ENCODE data around the gene RNF146. TPM values are rescaled to one million over a fixed set of nuclear protein-coding genes. Genes with fewer than 3 reads are reported as not detected.
A peak's percentile ranks its signal among the peaks of the same experiment; 100 is the strongest.

Gene RNF146
- total and polyA plus RNA-seq, 4 experiments from 2014 or later = 12.8 to 39.9 (median 27.3) TPM

DNA sequence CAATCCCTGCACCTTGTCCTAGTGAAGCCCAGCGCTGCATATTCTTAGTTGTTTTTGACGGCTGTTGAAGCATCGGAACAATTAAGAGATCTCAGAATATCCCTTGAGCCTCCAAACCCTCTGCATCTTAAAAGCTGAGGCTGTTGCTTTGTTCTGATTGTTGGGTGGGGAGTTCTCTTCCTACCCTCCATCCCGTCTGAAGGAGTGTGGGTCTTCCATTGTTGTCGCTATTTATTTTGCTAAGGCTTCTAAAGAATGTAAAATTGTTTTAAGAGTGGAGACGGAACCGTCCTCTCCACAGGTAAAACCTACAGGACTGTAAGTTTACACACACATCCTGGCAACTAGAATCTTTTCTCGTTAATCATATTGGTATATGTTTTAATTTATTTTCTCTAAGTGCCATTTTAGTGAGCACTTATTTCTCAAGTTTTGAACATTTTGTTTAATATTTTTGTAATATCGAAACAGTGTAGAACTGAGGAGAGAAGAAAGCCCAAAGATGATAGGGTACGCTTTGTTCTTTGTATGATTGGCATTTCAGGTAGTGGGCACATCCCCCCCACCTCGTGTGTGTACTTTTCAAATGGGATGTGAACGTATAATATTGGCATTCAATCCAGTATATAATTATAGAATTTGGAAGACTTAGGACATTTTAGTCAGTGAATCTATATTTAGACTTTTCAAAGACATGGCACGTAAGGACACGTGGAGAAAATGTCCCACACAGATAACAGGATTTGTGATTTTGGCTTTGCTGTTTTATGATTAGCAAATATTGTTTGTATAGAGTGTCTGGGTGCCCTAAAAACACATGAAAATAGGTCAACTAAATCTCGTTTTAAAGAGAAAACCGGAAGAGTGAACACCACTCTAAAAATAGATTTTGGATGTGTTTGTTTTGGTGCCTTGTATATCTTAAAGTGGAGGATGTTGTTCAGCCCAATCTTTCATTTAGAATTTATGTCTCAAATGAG, 1.3 kb downstream of the RNF146 start:
- Histone ChIP-seq H3K27me3 (ENCODE audit: insufficient read depth, low read length) (no peaks in the 10 kb centered on the region), H3K36me3 (ENCODE audit: insufficient read depth, low read length) (no peaks in the 10 kb centered on the region), H3K9me3 (ENCODE audit: control insufficient read depth in 1 of 2, low read length in 2 of 2) (no peaks in the 10 kb centered on the region), H3K4me3 (ENCODE audit: low read length in 2 of 2) (peak overlapping the region; percentile 71 to 94), H3K27ac (ENCODE audit: low read depth, low read length) (peak overlapping the region; percentile 94), H3K4me1 (ENCODE audit: insufficient read depth, low read length) (peaks cover 23% of the 10 kb centered on the region)
- H3K9me3 Mint-ChIP-seq = no peaks in the 10 kb centered on the region
- peak overlapping the region; percentile 89 to 100 (median 97) for H3K27ac Mint-ChIP-seq
- H3K36me3 Mint-ChIP-seq = peaks cover 8% of the 10 kb centered on the region in 2 donors
- POLR2A ChIA-PET (ENCODE audit: partially characterized antibody) = interaction anchor here (1.0 to 2.3 kb wide), 9 partner anchors 8 to 247 kb away, joined by 3 to 16 read pairs (median 8); partner anchors contain the start of gene ECHDC1
- peak in 3 of 5 donors; percentile 1 to 10 (median 8) for DNase-seq
- no peaks in the 10 kb centered on the region for H3K27me3 Mint-ChIP-seq
- H3K4me3 Mint-ChIP-seq = peak overlapping the region; percentile 96 to 100 (median 99)
- intact Hi-C loops (cut with micrococcal nuclease) = loop anchor here (1.0 to 5.0 kb wide), 7 partner anchors 7 to 1966 kb away; partner anchors contain the start of genes ECHDC1, HDDC2 and HINT3
- CTCF ChIA-PET (ENCODE audit: partially characterized antibody) = interaction anchor here (1.3 to 2.5 kb wide), 6 partner anchors 19 to 75 kb away, joined by 5 to 20 read pairs (median 7); no protein-coding TSS in a partner anchor
- H3K4me1 Mint-ChIP-seq = peaks cover 32 to 53% (median 43%) of the 10 kb centered on the region in 4 donors

DNA sequence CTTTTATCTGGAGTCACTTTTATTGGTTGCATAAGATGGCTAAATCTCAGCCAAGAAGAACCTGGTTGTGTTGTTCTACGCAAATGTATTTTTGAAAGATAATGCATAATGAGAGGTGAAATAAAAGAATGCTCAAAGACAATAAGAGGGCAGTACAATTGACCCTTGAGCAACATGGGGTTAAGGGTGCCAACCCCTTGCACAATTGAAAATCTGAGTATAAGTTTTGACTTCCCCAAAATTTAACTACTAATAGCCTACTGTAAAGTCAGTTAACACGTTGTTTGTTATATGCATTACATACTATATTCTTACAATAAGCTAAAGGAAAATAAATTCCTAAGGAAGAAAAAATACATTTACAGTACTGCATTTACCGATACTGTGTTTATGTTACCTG, 5.9 kb downstream of the RNF146 start:
- DNase-seq = no peak
- Mint-ChIP-seq H3K27me3 (no peaks in the 10 kb centered on the region), H3K4me3 (no peak overlapping the region), H3K9me3 (no peaks in the 10 kb centered on the region), H3K4me1 (peaks cover 32 to 55% (median 42%) of the 10 kb centered on the region in 4 donors), H3K27ac (no peak overlapping the region), H3K36me3 (peaks cover 2 to 8% of the 10 kb centered on the region in 2 donors)
- no peak overlapping the region for H3K4me3 ChIP-seq (ENCODE audit: low read length in 2 of 2)
- no peak overlapping the region for H3K27ac ChIP-seq (ENCODE audit: low read depth, low read length)
- POLR2A ChIA-PET (ENCODE audit: partially characterized antibody) = no interaction called here
- no peaks in the 10 kb centered on the region for H3K27me3 ChIP-seq (ENCODE audit: insufficient read depth, low read length)
- H3K9me3 ChIP-seq (ENCODE audit: control insufficient read depth in 1 of 2, low read length in 2 of 2) = no peaks in the 10 kb centered on the region
- no peaks in the 10 kb centered on the region for H3K36me3 ChIP-seq (ENCODE audit: insufficient read depth, low read length)
- intact Hi-C loops (cut with micrococcal nuclease) = no loop called here
- CTCF ChIA-PET (ENCODE audit: partially characterized antibody) = no interaction called here
- H3K4me1 ChIP-seq (ENCODE audit: insufficient read depth, low read length) = peaks cover 17% of the 10 kb centered on the region

- POLR2A ChIA-PET (ENCODE audit: partially characterized antibody) = no interaction called here
- CTCF ChIA-PET (ENCODE audit: partially characterized antibody) = no interaction called here
- intact Hi-C loops (cut with micrococcal nuclease) = no loop called here
- Mint-ChIP-seq H3K36me3 (peaks cover 0 to 8% of the 10 kb centered on the region in 2 donors), H3K9me3 (no peaks in the 10 kb centered on the region), H3K27ac (peak overlapping the region in 1 of 7 donors; percentile 16), H3K27me3 (no peaks in the 10 kb centered on the region), H3K4me3 (no peak overlapping the region), H3K4me1 (peaks cover 24 to 46% (median 35%) of the 10 kb centered on the region in 4 donors)
- Histone ChIP-seq H3K9me3 (ENCODE audit: control insufficient read depth in 1 of 2, low read length in 2 of 2) (no peaks in the 10 kb centered on the region), H3K4me1 (ENCODE audit: insufficient read depth, low read length) (peaks cover 11% of the 10 kb centered on the region), H3K36me3 (ENCODE audit: insufficient read depth, low read length) (no peaks in the 10 kb centered on the region), H3K27ac (ENCODE audit: low read depth, low read length) (no peak overlapping the region), H3K27me3 (ENCODE audit: insufficient read depth, low read length) (no peaks in the 10 kb centered on the region), H3K4me3 (ENCODE audit: low read length in 2 of 2) (no peak overlapping the region)
- DNase-seq = no peak
Observed at GRCh38 chr6:127273499-127273898, 6.8 kb downstream of the RNF146 start.

- intact Hi-C loops (cut with micrococcal nuclease) = no loop called here
- no peaks in the 10 kb centered on the region for H3K4me1 ChIP-seq (ENCODE audit: insufficient read depth, low read length)
- H3K9me3 Mint-ChIP-seq = no peaks in the 10 kb centered on the region
- no peak overlapping the region for H3K4me3 ChIP-seq (ENCODE audit: low read length in 2 of 2)
- peaks cover 18 to 33% (median 23%) of the 10 kb centered on the region in 4 donors for H3K4me1 Mint-ChIP-seq
- no peak overlapping the region for H3K27ac Mint-ChIP-seq
- DNase-seq = no peak
- H3K36me3 Mint-ChIP-seq = peaks cover 5% of the 10 kb centered on the region in 2 donors
- POLR2A ChIA-PET (ENCODE audit: partially characterized antibody) = interaction anchor here (2.2 kb wide), 1 partner anchor 10 kb away, joined by 10 read pairs; the partner anchor contains the start of gene RNF146
- no peak overlapping the region for H3K27ac ChIP-seq (ENCODE audit: low read depth, low read length)
- H3K4me3 Mint-ChIP-seq = no peak overlapping the region
- CTCF ChIA-PET (ENCODE audit: partially characterized antibody) = interaction anchor here (1.7 to 2.5 kb wide), 2 partner anchors 10 to 240 kb away, joined by 5 to 22 read pairs; partner anchors contain the start of gene RNF146
- no peaks in the 10 kb centered on the region for H3K27me3 Mint-ChIP-seq
- H3K9me3 ChIP-seq (ENCODE audit: control insufficient read depth in 1 of 2, low read length in 2 of 2) = no peaks in the 10 kb centered on the region
- H3K27me3 ChIP-seq (ENCODE audit: insufficient read depth, low read length) = no peaks in the 10 kb centered on the region
- H3K36me3 ChIP-seq (ENCODE audit: insufficient read depth, low read length) = peaks cover under 1% of the 10 kb centered on the region
Observed at GRCh38 chr6:127276331-127276730, 9.7 kb downstream of the RNF146 start.

GRCh38 chr6:127277878-127278843, 11.5 kb downstream of the RNF146 start:
- POLR2A ChIA-PET (ENCODE audit: partially characterized antibody) = interaction anchor here (0.9 kb wide), 1 partner anchor 12 kb away, joined by 3 read pairs; no protein-coding TSS in a partner anchor
- peaks cover 13 to 21% (median 14%) of the 10 kb centered on the region in 4 donors for H3K4me1 Mint-ChIP-seq
- CTCF ChIA-PET (ENCODE audit: partially characterized antibody) = interaction anchor here (0.6 to 2.6 kb wide), 2 partner anchors 12 kb away, joined by 3 to 13 read pairs; partner anchors contain the start of gene RNF146
- peak overlapping the region in 1 of 7 donors; percentile 58 for H3K27ac Mint-ChIP-seq
- H3K9me3 Mint-ChIP-seq = no peaks in the 10 kb centered on the region
- peaks cover 15 to 18% of the 10 kb centered on the region in 2 donors for H3K36me3 Mint-ChIP-seq
- DNase-seq = no peak
- intact Hi-C loops (cut with micrococcal nuclease) = no loop called here
- no peaks in the 10 kb centered on the region for H3K27me3 ChIP-seq (ENCODE audit: insufficient read depth, low read length)
- no peak overlapping the region for H3K4me3 ChIP-seq (ENCODE audit: low read length in 2 of 2)
- no peaks in the 10 kb centered on the region for H3K9me3 ChIP-seq (ENCODE audit: control insufficient read depth in 1 of 2, low read length in 2 of 2)
- peaks cover 12% of the 10 kb centered on the region for H3K36me3 ChIP-seq (ENCODE audit: insufficient read depth, low read length)
- H3K27me3 Mint-ChIP-seq = no peaks in the 10 kb centered on the region
- no peak overlapping the region for H3K4me3 Mint-ChIP-seq
- H3K4me1 ChIP-seq (ENCODE audit: insufficient read depth, low read length) = no peaks in the 10 kb centered on the region
- H3K27ac ChIP-seq (ENCODE audit: low read depth, low read length) = no peak overlapping the region

- peak overlapping the region in 3 of 7 donors; percentile 17 to 66 (median 28) for H3K27ac Mint-ChIP-seq
- CTCF ChIA-PET (ENCODE audit: partially characterized antibody) = interaction anchor here (0.6 to 2.6 kb wide), 2 partner anchors 14 to 1493 kb away, joined by 3 to 13 read pairs; partner anchors contain the start of gene RNF146
- no peak for DNase-seq
Observed at GRCh38 chr6:127279815-127280214, 13.2 kb downstream of the RNF146 start.

More at GRCh38 chr6:127279815-127280214, 13.2 kb downstream of the RNF146 start:
- Mint-ChIP-seq H3K27me3 (no peaks in the 10 kb centered on the region), H3K9me3 (no peaks in the 10 kb centered on the region), H3K36me3 (peaks cover 23 to 27% of the 10 kb centered on the region in 2 donors), H3K4me3 (no peak overlapping the region), H3K4me1 (peaks cover 5 to 14% (median 7%) of the 10 kb centered on the region in 4 donors)
- POLR2A ChIA-PET (ENCODE audit: partially characterized antibody) = no interaction called here
- Histone ChIP-seq H3K4me1 (ENCODE audit: insufficient read depth, low read length) (no peaks in the 10 kb centered on the region), H3K4me3 (ENCODE audit: low read length in 2 of 2) (no peak overlapping the region), H3K9me3 (ENCODE audit: control insufficient read depth in 1 of 2, low read length in 2 of 2) (no peaks in the 10 kb centered on the region), H3K36me3 (ENCODE audit: insufficient read depth, low read length) (peaks cover 12% of the 10 kb centered on the region), H3K27me3 (ENCODE audit: insufficient read depth, low read length) (no peaks in the 10 kb centered on the region), H3K27ac (ENCODE audit: low read depth, low read length) (no peak overlapping the region)
- intact Hi-C loops (cut with micrococcal nuclease) = no loop called here
